NCI-H2107 treated with DMSO at 0.1 percent for 48 hours (cell line): ENCODE results near the gene IGF1.

Experiments used
- DNase-seq: peaks from one replicate; lab custom pipeline; 2025; ENCODE audit not compliant: unreplicated experiment; lab: John Stamatoyannopoulos, UW

Gene IGF1

DNA sequence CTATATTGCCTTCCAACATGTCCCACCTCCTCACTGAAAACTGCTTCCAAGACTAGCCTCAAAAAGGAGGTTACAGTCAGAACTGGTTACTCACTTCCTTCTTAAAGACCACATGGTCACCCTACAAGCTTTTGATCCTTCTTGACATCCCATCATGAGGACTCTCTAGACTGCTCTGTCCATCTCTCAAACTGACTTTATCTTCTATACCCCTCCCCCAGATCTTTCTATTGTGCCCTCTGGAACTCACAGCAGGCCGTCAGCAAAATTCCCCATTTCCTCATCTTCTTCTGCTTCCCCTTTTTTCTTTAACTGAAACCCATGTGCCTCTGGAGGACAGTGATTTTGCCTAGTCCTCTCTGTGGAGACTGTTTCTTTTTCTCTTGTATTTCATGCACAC, 18.1 kb upstream of the IGF1 start:
- DNase-seq = no peak

DNA sequence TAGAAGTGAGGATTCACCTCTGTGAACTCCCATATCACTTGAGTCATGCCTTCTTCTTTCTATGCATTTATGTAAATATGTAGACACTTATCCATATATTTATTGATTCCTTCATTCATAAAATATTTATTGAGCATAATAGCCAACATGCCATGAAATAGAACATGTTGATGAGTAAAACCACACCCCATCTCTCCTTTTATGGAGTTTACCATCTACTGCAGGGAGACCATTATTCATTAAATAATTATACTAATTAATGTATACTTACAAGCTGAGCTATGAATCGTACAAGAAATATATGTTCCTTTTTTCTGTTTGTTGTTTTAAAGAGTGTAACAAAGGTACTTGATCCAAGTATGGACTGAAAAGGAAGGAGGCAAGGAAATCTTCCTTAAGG, 17.4 kb upstream of the IGF1 start:
- DNase-seq = no peak

DNA sequence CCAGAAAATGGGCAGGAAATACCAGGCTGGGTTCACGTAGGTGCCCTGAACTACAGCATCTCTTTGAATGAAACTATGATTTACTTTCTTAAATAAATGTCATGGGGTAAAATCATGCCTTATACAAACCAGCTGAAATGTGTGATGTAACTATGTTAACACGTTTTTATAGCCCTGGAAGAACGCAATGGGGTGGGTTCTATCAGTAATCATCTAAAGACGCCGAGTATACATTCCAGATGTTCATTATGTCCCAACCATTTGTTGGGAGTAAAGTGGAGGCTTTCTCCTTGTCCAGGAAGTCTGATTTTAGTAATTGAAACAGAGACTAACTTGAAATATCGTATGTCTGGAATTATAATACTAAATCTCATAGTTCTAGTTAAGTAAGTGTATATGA, 16.2 kb upstream of the IGF1 start:
- no peak for DNase-seq

DNA sequence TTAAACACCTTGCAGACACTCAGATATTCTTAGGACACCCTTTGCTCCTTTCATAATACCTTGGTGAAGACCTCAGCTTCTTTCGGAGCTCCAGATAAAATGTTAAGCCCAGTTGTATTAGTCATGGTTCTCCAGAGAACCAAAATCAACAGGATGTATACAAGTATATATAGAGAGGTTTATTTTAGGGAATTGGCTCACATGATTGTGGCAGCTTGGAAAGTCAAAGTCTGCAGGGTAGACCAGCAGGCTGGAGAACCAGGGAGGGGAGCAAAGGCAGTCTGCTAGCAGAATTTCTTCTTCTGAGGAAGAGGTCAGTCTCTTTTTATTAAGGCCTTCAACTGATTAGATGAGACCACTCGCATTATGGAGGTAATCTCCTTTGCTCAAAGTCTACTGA, 6.9 kb upstream of the IGF1 start:
- DNase-seq = no peak

DNA sequence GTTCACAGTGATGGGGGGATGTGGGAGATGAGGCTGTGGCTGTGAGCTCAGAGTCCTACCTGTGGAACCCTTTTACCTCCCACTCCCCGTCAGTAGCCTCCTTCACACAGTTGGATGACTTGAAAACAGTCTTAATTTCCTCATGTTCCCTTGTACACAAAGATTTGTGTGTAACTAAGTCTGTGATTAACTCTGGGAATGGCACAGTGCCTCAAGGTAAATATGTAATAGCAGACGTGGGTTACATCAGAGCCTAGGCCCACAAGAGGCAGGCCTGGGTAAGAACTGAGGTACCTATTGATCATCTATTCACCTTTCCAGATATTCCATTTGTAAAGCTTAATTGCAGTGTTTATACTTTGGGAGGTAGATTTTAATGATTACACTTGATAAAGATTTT, 5.8 kb upstream of the IGF1 start:
- no peak for DNase-seq

DNA sequence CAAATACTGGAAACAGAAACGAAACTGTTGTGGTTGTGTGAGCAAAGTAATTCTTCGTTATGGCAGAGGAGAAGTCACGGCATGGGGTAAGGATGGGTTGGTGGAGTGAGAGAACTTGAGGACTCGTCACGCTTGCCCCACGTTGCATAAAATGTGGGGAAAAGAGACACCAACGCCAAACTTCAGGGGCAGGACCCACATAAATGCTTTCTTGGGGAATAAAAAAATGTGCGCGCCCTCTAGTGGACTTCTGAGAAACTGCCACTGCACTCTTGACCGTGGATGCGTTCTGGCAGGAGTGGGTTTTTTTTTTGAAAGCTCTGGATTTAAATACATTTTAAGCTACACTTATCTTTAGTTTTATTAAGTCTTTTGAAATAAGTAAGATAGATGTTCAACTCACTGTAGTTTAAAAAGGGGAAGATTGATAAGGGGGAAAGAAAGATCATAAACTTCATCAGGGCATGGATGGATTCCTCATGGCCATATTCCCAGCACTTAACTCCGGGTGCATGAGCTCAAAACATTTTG, 4.1 kb upstream of the IGF1 start:
- peak; percentile 17 for DNase-seq

DNA sequence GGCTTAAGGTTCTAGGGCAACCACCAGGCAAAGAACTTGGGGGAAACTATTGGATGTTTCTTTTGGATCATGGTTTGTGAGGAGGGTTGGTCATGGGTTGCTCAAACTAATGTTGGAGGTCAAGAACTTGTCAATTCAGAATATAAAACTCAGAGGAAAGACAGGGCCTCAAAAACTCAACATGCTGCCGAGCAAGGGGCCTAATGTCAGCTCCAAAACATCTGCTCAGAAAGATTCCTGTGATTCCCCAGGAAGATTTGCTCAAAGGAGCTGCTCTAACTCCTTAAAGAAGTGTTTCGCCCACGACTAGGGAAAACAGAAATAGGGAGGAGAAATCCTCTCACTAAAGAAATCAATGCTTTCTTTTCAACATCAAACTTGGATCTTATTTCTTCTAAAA, 3.7 kb upstream of the IGF1 start:
- no peak for DNase-seq

DNA sequence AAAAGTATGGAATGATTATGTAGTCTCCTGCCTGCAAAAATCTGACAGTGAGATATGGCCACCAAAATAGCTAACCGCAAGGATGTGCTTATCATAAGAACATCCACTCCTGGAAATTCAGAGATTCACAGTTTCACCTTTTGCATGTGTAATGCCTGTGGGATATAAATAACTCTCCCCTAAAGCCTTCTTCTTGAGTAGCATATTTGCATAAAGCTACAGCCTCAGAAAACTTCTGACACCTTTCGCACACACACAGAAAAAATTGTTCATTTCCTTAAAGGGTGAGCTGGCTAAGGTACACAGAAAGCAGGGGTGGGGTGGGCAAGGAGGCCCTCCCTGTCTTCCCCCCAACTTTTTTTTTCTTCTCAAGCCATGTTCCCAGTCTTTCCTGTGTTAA, 3.1 kb upstream of the IGF1 start:
- no peak for DNase-seq

DNA sequence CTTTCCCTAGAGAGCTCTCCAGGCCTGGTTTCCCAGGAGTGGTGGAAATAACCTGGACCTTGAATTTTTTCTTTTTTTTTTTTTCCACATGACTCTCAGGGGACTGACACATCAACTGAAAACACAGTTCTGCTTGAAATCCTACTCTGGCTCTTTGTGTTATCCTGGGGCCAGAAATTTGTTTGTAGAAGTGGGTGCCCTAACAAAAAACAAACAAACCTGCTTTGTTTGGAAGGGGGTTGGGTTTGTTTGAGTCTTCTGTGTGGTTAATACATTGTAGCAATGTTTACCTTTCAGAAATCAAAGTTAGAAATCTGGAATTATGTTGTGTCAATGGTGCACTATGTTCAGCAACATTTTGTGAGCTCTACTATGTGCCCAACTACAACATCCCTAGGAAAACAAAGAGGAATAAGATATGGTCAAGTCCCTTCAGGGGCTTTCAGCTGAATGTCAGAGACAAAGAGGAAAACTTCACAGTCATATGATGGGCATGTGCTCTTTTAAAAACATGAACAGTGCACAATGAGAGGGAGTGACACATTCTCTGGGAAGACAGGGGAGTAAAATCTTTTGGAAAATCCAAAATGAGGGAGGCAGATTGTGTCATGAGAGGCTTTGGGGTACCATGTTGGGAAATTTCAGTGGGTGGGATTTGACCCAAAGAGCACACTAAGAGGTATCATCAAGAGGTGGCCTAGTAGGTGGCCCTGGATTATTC, 1.5 kb upstream of the IGF1 start:
- no peak for DNase-seq

DNA sequence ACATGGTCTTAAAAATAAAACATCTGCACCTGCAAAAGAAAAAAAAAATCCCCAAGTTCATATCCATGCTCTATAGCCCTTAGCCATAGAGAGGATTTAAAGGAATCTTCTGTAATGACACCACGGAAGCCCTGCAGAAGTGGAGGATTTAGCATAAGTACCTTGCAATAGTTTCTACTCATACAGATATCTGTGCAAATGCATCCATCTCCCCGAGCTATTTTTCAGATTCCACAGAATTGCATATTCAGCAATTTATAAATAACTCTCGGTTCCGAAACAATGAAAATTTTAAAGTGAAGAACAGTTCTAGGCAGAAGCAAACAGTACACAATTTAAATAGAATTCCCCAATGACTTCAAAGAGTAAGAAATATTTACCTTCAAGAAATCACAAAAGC, 424 bp downstream of the IGF1 start:
- DNase-seq = no peak

DNA sequence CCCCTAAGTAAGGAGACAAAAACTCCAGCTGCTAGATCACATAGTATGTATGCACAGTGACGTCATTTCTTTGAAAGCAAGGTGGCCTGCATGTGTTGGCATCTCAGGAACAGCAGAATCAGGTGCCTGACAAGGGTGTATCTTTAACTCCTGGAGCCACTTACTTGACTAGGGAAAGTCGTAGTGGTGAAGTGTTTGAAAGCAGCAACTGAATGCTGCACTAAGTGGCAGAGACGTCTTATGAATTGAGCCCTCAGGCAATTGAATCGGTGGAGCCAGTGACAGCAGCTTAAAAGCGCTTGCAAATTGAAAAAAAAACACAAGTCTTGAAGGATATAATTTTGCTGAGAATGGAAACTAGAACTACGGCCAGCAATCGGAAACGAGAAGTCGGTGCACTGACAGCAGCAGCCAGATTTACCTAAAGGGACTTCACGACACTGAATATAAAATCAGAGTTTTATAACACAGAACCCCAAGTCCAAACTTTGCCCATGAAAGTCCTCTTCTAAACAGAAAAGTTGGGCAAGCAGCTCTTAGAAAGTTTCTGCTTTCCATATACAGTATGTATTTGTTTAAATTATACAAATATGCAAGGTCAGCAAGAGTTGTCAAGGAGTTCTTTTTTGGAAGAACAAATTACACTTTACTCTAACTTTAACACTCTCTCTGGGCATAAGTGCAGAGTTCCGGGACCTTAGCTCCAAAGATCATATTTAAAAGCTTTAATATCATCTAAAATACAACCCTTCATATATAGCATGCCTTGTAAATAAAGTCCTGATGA, 1.1 kb downstream of the IGF1 start:
- DNase-seq = no peak

DNA sequence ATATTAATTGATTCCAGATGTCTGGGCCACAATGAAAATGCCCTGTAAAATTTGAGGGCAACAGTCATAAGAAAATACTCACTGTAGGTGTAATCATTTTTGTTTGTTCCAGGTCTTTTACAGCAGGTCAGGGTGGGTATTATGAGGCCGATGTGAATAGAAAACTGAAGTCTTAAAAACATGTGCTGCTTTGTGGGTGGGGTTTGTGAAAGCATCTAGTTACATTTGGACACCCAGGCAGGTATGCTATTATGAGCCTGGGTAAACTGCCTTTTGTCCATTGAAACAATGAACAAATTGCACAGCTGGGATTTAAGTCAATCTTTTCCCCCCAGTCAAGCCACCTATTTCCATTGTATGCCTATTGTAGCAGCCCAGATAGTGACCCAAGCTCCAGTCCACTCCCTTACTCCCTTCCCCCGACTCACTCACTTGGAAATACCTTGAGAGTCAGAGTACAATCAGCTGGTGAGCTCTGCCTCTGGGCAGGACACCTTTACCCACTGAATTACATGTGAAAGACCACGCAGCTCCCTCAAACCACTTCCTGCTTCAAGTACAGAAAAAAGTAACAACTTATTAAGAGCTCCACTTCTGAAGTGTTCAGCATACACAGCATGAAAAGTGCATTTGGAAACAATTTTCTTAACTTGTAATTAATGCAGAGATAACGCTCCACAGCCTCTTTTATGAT, 1.8 kb downstream of the IGF1 start:
- DNase-seq = no peak

DNA sequence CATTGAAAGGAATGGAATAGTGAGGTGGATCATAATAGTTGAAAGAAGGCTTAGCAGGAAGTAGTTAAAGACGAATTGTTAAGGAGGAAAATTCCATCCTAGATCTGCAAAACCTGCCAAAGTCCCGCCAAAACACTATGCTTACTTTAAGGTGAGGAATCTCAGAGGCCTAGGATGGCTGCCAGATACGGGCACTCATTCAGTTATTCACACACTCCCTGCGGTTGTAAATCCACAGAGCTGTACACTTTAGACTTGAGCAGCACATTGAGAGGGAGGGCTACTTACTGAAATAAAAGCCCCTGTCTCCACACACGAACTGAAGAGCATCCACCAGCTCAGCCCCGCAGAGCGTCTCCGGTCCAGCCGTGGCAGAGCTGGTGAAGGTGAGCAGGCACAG, 5.0 kb downstream of the IGF1 start:
- DNase-seq = no peak

DNA sequence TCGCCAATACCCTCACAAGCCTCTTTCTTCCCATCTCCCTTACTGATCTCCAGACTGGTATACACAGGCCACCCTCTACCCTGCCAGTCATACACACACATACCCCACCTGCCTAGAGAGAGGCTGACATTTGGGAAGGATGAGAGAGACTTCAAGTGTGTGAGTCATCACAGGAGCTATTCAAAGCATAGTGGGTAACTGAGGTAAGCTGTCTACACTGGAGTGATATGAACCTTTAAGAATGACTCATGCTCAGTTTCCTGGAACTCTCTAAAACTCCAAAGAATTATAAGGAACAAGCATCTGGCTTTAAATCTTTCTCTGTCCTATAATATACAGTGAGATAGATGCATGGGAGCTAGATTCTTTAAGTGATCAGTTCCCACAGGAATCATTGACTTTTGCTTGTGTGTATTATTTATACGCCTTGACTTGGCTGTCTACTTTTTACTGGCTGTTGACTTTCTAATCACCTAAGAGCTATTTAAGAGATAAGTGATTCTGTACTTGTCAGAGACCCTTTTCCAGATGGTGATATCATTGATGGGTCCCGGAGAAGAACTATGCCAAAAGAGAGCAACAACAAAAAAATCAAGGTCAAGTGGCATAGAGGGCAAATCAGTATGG, 5.8 kb downstream of the IGF1 start:
- no peak for DNase-seq

DNA sequence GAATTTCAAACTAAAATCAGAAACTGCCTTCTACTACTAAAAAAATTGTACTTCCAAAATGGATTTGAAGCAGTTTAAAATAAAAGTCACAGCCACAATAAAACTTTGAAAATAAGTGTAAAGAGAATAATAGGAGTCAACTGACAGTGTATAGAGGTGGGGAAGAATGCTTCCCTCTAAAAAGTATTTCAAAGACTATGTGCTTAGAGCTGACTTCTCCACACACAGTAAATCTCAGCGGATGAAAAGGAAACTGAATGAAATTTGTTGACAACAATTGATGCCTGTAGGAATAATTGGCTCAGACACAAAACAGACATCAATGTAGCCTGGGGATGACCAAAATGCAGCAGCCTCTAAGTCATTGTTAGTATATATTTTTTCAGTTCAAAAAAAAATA, 7.9 kb downstream of the IGF1 start:
- DNase-seq = no peak

DNA sequence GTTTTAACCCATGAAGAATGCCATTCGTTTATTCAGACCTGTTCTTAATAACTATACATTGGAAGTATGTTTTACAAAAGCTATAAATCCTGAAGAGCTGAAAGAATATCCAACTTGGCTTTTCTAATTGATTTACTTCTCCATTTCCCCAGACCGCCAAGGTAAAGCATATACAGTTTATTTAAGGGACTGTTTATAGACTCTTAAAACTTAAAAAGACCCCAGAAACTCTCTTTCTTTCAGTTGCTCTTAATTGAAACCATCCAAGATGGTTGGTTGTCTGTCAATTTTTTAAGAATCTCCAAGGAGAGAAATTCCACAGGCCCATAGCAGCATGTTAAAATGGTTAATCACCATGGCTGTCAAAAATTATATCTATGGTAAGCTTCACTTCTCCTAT, 8.8 kb downstream of the IGF1 start:
- DNase-seq = no peak

DNA sequence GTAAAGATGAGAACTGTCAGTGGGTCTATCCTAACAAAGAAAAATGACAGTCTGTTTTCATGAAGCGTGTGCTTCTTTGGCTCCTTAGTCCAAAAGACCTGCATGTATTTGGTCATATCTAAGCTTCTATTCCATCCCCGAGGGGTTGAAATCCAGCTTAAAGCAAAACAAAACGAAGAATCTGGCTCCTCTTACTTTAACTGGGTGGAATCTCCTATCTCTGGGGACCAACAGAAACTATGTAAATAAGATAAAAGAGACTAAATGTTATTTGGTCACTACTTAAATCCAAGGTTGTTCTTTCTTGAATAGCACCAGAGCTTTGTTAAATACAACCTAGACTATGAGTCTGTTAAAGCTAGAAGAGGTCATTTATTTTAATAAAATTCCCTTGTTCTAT, 9.4 kb downstream of the IGF1 start:
- DNase-seq = no peak

DNA sequence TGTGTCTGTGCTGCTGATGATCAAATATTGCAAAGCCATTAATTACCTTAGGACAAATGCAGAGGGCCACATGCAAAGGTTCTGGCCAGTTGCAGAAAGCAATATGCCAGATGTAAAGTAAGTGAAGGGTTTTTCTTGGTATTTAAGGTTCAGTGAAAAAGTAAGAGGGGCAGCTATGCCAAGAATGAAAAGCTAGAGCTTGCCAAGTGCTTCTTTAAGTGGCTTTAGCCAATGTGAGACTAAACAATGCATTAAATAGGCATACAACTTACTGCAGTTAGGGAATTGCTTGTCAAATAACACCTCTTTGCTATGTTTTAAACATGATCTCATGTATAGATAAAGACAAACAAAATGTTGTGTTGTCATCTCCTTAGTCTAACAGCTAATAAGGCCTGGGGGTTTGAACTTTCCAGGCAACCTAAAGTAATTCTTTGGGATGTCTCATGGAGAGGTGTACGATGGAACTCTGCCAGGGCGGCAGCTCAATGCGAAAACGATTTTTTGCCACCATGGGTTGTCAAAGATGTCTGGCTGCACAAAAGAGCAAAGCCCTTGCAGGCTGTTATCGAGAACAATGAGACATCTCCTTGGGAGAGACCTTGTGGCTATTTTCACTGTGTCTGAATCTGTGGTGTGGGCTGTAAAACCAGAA, 12.0 kb downstream of the IGF1 start:
- DNase-seq = no peak

DNA sequence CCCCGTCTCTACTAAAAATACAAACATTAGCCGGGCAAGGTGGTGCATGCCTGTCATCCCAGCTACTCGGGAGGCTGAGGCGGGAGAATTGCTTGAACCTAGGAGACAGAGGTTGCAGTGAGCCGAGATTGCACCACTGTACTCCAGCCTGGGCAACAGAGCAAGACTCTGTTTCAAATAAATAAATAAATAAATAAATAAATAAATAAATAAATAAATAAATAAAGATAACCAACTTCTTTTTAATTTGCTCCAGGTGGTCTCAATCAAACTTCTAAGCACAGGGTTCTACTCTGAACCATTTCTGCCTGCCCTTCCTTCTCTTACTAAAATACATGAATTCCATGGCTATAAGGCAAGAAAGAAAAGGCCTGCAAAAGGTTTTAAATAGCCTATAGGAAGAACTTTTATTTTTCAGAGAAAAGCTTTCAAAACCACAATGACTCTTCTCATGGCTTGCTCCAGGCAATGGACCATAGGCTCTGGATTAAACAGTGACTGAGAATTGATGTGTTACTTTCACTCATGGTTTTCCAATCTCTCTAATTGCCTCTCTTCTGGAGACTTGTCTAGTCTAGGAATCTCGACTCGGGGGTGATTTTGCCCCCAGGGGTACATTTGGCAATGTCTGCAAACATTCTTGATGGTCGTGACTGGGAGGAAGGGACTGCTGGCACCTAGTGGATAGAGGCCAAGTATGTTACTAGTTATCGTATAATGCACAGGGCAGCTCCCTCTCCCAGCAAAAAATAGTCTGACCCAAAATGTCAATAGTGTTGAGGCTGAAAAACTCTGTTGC, 14.4 kb downstream of the IGF1 start:
- no peak for DNase-seq

DNA sequence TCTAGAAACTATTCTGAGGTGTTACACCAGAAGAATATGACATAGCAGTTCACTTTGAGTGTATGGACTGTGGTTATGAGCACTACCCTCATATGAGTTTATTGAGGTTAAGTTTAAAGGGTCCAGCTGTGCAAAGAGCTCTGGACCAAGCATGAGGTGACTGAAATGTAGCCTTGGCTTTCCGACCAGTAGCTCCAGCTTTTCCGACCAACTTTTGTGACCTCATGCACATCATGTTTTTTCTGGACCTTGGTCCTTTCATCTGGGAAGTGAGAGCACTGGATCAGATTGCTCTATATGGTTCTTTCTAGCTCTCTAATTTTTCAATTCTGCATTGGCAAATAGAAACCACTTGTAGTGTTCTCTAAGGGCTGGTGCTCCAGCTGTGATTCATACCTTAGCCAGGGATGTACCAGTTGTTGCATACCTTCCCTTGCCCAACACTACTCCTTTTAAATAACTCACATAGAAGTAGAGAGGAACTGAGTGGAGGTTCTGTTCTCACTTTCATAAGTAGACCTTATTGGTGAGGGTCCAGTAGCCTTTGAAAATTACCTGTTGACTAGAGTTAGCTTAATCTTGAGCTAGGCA, 16.6 kb downstream of the IGF1 start:
- DNase-seq = no peak
